Stimulated activated naive CD8-positive, alpha-beta T cell treated with anti-CD3 and anti-CD28 coated beads, Interleukin-15, Interleukin-2, amounts not matched to agents 100 ng/mL and 50 ng/mL, for 24 hours (primary cell): Measurements from ENCODE around the gene GDPGP1.

Experiments
- H3K27ac Mint-ChIP-seq: one replicate; pipeline ENCODE4 v1.8.0; 2021; ENCODE audit warnings: mild to moderate bottlenecking, mixed read lengths
- H3K27me3 Mint-ChIP-seq: one replicate; pipeline ENCODE4 v1.8.0; 2021; ENCODE audit warnings: mixed read lengths
- H3K36me3 Mint-ChIP-seq: one replicate; pipeline ENCODE4 v1.8.0; 2021; ENCODE audit warnings: low read depth, mixed read lengths
- H3K4me1 Mint-ChIP-seq: one replicate; pipeline ENCODE4 v1.8.0; 2021; ENCODE audit warnings: low read depth, mixed read lengths
- H3K4me3 Mint-ChIP-seq: one replicate; pipeline ENCODE4 v1.8.0; 2021; ENCODE audit warnings: mild to moderate bottlenecking, mixed read lengths
- H3K9me3 Mint-ChIP-seq: one replicate; pipeline ENCODE4 v1.8.0; 2021; ENCODE audit warnings: mixed read lengths

The GDPGP1 gene

GRCh38 chr15:90201130-90201943 lies 32.7 kb upstream of the GDPGP1 start, which contains the start of gene SEMA4B:
Gene SEMA4B (plus strand): TSS chr15:90201330. CDS start chr15:90201579, 249 bp downstream.
- H3K4me1 Mint-ChIP-seq, result peaks cover 30% of the 10 kb centered on the region
- peak within 1 kb of the TSS; percentile 76 for H3K27ac Mint-ChIP-seq
- no peaks in the 10 kb centered on the region for H3K9me3 Mint-ChIP-seq
- H3K36me3 Mint-ChIP-seq, result no peaks in the 10 kb centered on the region
- peaks cover 3% of the 10 kb centered on the region for H3K27me3 Mint-ChIP-seq
- peak within 1 kb of the TSS; percentile 85 for H3K4me3 Mint-ChIP-seq

- peaks cover 32% of the 10 kb centered on the region for H3K4me1 Mint-ChIP-seq
- no peak overlapping the region for H3K27ac Mint-ChIP-seq
- no peaks in the 10 kb centered on the region for H3K36me3 Mint-ChIP-seq
- H3K9me3 Mint-ChIP-seq, result no peaks in the 10 kb centered on the region
- H3K27me3 Mint-ChIP-seq, result peaks cover 3% of the 10 kb centered on the region
- H3K4me3 Mint-ChIP-seq, result peak overlapping the region; percentile 80
Measured at GRCh38 chr15:90201944-90202375, 32.0 kb upstream of the GDPGP1 start.

- no peak overlapping the region for H3K27ac Mint-ChIP-seq
- H3K27me3 Mint-ChIP-seq, result peaks cover 3% of the 10 kb centered on the region
- no peaks in the 10 kb centered on the region for H3K9me3 Mint-ChIP-seq
- peaks cover 35% of the 10 kb centered on the region for H3K4me1 Mint-ChIP-seq
- no peaks in the 10 kb centered on the region for H3K36me3 Mint-ChIP-seq
- H3K4me3 Mint-ChIP-seq, result peak overlapping the region; percentile 80
Measured at GRCh38 chr15:90202929-90203328, 31.1 kb upstream of the GDPGP1 start.

- Mint-ChIP-seq H3K9me3 (no peaks in the 10 kb centered on the region), H3K27ac (no peak overlapping the region)
Measured at GRCh38 chr15:90203473-90203872, 30.5 kb upstream of the GDPGP1 start.

GRCh38 chr15:90203922-90204321 lies 30.1 kb upstream of the GDPGP1 start:
- Mint-ChIP-seq H3K4me1 (peaks cover 33% of the 10 kb centered on the region), H3K36me3 (no peaks in the 10 kb centered on the region), H3K4me3 (no peak overlapping the region), H3K9me3 (no peaks in the 10 kb centered on the region), H3K27me3 (peaks cover 3% of the 10 kb centered on the region), H3K27ac (no peak overlapping the region)

More at GRCh38 chr15:90203473-90203872, 30.5 kb upstream of the GDPGP1 start:
- Mint-ChIP-seq H3K4me1 (peaks cover 33% of the 10 kb centered on the region), H3K27me3 (peaks cover 3% of the 10 kb centered on the region), H3K4me3 (no peak overlapping the region), H3K36me3 (no peaks in the 10 kb centered on the region)

- no peak overlapping the region for H3K4me3 Mint-ChIP-seq
- H3K4me1 Mint-ChIP-seq, result peaks cover 43% of the 10 kb centered on the region
- H3K27ac Mint-ChIP-seq, result no peak overlapping the region
- no peaks in the 10 kb centered on the region for H3K36me3 Mint-ChIP-seq
- no peaks in the 10 kb centered on the region for H3K9me3 Mint-ChIP-seq
- peaks cover 3% of the 10 kb centered on the region for H3K27me3 Mint-ChIP-seq
Measured at GRCh38 chr15:90205050-90205848, 28.8 kb upstream of the GDPGP1 start.

- no peak overlapping the region for H3K4me3 Mint-ChIP-seq
- no peak overlapping the region for H3K27ac Mint-ChIP-seq
- peaks cover 3% of the 10 kb centered on the region for H3K27me3 Mint-ChIP-seq
- H3K36me3 Mint-ChIP-seq, result no peaks in the 10 kb centered on the region
- peaks cover 44% of the 10 kb centered on the region for H3K4me1 Mint-ChIP-seq
- no peaks in the 10 kb centered on the region for H3K9me3 Mint-ChIP-seq
Measured at GRCh38 chr15:90205886-90206285, 28.1 kb upstream of the GDPGP1 start.

GRCh38 chr15:90207252-90207651 lies 26.8 kb upstream of the GDPGP1 start:
- no peaks in the 10 kb centered on the region for H3K36me3 Mint-ChIP-seq
- H3K27ac Mint-ChIP-seq, result no peak overlapping the region
- no peak overlapping the region for H3K4me3 Mint-ChIP-seq
- no peaks in the 10 kb centered on the region for H3K9me3 Mint-ChIP-seq
- H3K4me1 Mint-ChIP-seq, result peaks cover 52% of the 10 kb centered on the region
- H3K27me3 Mint-ChIP-seq, result peaks cover 3% of the 10 kb centered on the region

- no peak overlapping the region for H3K27ac Mint-ChIP-seq
- H3K9me3 Mint-ChIP-seq, result no peaks in the 10 kb centered on the region
- H3K36me3 Mint-ChIP-seq, result no peaks in the 10 kb centered on the region
- no peaks in the 10 kb centered on the region for H3K27me3 Mint-ChIP-seq
- H3K4me3 Mint-ChIP-seq, result no peak overlapping the region
- peaks cover 46% of the 10 kb centered on the region for H3K4me1 Mint-ChIP-seq
Measured at GRCh38 chr15:90208356-90208755, 25.7 kb upstream of the GDPGP1 start.

- Mint-ChIP-seq H3K36me3 (no peaks in the 10 kb centered on the region), H3K4me1 (peaks cover 47% of the 10 kb centered on the region), H3K27me3 (no peaks in the 10 kb centered on the region), H3K9me3 (no peaks in the 10 kb centered on the region), H3K4me3 (peak overlapping the region; percentile 34), H3K27ac (peak overlapping the region; percentile 46)
Measured at GRCh38 chr15:90209591-90209990, 24.4 kb upstream of the GDPGP1 start.

- no peak overlapping the region for H3K4me3 Mint-ChIP-seq
- no peaks in the 10 kb centered on the region for H3K27me3 Mint-ChIP-seq
- H3K9me3 Mint-ChIP-seq, result no peaks in the 10 kb centered on the region
- H3K4me1 Mint-ChIP-seq, result peaks cover 48% of the 10 kb centered on the region
- H3K36me3 Mint-ChIP-seq, result no peaks in the 10 kb centered on the region
- peak overlapping the region; percentile 60 for H3K27ac Mint-ChIP-seq
Measured at GRCh38 chr15:90210593-90210992, 23.4 kb upstream of the GDPGP1 start.

- no peaks in the 10 kb centered on the region for H3K9me3 Mint-ChIP-seq
- H3K27me3 Mint-ChIP-seq, result no peaks in the 10 kb centered on the region
- H3K4me1 Mint-ChIP-seq, result peaks cover 48% of the 10 kb centered on the region
- no peak overlapping the region for H3K4me3 Mint-ChIP-seq
- H3K27ac Mint-ChIP-seq, result peak overlapping the region; percentile 60
- H3K36me3 Mint-ChIP-seq, result no peaks in the 10 kb centered on the region
Measured at GRCh38 chr15:90211009-90211408, 23.0 kb upstream of the GDPGP1 start.

GRCh38 chr15:90211440-90212143 lies 22.4 kb upstream of the GDPGP1 start:
- Mint-ChIP-seq H3K4me3 (no peak overlapping the region), H3K4me1 (peaks cover 48% of the 10 kb centered on the region), H3K36me3 (no peaks in the 10 kb centered on the region), H3K9me3 (no peaks in the 10 kb centered on the region), H3K27ac (peak overlapping the region; percentile 21), H3K27me3 (no peaks in the 10 kb centered on the region)

- Mint-ChIP-seq H3K4me3 (no peak overlapping the region), H3K4me1 (peaks cover 50% of the 10 kb centered on the region), H3K36me3 (no peaks in the 10 kb centered on the region), H3K9me3 (no peaks in the 10 kb centered on the region), H3K27me3 (no peaks in the 10 kb centered on the region), H3K27ac (no peak overlapping the region)
Measured at GRCh38 chr15:90212221-90213098, 21.5 kb upstream of the GDPGP1 start.
